Activated CD4-positive, CD25-positive, alpha-beta regulatory T cell treated with anti-CD3 and anti-CD28 coated beads, Interleukin-2, amount 50 U/mL, for 72 hours (primary cell): ENCODE results near the gene VEGFD.

Experiments used
- DNase-seq: peaks from one replicate; pipeline ENCODE4 v3.0.0; 2021

VEGFD gene

DNA sequence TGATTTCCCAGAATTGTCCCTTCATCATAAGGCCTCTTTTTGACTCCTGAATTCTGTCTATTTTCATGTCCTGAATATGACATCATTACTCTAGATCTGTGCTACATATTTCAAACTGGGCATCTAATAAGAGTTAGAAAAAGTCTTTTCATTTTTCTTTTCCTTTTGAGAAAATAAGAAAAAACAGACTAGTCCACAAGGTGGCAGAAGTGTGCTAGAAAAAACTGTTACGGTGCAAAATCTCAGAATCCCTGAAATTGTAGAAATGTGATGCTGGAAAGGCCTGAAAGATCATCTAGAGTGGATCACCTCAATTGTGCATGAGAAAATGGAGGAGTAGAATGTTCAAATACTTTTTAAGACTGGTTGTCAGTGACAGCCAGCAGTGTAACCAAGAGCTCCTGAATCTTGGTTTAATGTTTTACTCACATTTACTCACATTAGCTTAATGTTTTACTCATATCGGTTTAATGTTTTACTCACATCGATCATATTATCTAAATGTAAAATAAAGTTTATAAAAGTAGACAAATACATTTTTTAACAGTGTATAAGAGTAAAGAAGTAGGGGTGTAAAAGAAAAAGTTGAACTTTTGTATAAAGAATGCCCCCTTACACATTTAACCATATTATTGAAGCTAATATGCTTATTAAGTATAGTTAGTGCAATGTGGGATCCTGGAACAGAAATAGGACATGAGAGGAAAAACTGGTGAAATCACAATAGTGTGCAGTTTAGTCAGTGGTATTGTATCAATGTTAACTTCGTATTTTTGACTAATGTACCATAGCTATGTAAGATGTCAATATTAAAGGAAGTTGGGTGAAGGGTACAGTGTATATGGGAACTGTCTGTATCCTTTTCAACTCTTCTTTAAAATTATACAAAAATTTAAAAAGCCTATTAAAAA lies 84.0 kb downstream of the VEGFD start:
- no peak for DNase-seq

DNA sequence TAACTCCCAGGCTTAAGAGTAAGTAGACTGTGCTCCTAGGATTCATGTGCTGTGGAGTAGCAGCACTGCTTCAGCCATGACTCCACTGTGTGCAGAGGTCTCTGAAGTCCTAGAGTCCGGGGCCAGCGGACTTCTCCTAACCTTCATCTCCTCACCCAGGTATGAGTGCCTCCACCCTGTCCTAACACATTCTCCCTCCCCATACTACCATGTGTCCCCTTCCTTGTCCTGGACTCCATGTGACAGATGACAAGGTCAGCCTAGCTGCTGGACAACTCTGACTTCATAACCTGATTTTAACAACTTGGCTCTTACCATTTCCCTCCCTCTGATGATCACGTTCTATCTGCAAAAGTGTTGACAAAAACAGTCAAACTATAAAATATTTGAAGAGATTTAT lies 85.4 kb downstream of the VEGFD start:
- DNase-seq: no peak

DNA sequence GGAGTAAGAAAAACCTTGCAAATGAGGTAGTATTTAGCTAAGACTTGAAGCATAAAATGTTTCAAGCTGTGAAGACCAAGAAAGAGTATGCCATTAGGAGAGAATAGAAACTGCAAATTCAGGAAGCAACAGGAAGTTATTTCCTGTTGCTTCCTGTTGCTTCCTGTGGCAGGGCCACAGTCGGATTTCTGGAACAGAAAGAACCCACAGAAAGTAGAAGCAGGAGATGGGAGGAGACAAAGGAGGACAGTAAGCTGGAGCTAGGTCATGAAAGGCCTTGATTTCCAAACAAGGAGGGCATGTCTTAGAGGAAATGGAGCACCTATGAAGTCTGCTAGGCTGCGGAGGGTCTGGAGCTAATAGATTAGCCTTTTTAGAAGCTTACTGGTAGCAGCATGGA lies 86.0 kb downstream of the VEGFD start:
- no peak for DNase-seq
